ENCODE measurements around the gene NOL6. TPM values are rescaled to one million over a fixed set of nuclear protein-coding genes. Genes with fewer than 3 reads are reported as not detected.
A peak's percentile ranks its signal among the peaks of the same experiment; 100 is the strongest.
"Not testable (repeated sequence)": the region's sequence is repeated elsewhere in the genome, so short reads cannot be mapped to it uniquely, and the experiment has no call there.

The NOL6 gene, protein sequence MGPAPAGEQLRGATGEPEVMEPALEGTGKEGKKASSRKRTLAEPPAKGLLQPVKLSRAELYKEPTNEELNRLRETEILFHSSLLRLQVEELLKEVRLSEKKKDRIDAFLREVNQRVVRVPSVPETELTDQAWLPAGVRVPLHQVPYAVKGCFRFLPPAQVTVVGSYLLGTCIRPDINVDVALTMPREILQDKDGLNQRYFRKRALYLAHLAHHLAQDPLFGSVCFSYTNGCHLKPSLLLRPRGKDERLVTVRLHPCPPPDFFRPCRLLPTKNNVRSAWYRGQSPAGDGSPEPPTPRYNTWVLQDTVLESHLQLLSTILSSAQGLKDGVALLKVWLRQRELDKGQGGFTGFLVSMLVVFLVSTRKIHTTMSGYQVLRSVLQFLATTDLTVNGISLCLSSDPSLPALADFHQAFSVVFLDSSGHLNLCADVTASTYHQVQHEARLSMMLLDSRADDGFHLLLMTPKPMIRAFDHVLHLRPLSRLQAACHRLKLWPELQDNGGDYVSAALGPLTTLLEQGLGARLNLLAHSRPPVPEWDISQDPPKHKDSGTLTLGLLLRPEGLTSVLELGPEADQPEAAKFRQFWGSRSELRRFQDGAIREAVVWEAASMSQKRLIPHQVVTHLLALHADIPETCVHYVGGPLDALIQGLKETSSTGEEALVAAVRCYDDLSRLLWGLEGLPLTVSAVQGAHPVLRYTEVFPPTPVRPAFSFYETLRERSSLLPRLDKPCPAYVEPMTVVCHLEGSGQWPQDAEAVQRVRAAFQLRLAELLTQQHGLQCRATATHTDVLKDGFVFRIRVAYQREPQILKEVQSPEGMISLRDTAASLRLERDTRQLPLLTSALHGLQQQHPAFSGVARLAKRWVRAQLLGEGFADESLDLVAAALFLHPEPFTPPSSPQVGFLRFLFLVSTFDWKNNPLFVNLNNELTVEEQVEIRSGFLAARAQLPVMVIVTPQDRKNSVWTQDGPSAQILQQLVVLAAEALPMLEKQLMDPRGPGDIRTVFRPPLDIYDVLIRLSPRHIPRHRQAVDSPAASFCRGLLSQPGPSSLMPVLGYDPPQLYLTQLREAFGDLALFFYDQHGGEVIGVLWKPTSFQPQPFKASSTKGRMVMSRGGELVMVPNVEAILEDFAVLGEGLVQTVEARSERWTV
- total RNA-seq (2021) (36.3 and 49.6 TPM in 2 replicates), Bru-seq, nascent RNA (percentile 71 among the genes with signal in this experiment), BruChase-seq, experiment 1, labeled RNA remaining after a 2-hour chase (percentile 73 among the genes with signal in this experiment), BruChase-seq, experiment 2, labeled RNA remaining after a 6-hour chase (percentile 88 among the genes with signal in this experiment)
- long read RNA-seq, full-length matches to known transcripts, result 23 of 67 reads
- long read RNA-seq, partial matches to known transcripts, result 18 of 67 reads
- long read RNA-seq, other reads (novel, unspliced or antisense), result 26 of 67 reads

DNA sequence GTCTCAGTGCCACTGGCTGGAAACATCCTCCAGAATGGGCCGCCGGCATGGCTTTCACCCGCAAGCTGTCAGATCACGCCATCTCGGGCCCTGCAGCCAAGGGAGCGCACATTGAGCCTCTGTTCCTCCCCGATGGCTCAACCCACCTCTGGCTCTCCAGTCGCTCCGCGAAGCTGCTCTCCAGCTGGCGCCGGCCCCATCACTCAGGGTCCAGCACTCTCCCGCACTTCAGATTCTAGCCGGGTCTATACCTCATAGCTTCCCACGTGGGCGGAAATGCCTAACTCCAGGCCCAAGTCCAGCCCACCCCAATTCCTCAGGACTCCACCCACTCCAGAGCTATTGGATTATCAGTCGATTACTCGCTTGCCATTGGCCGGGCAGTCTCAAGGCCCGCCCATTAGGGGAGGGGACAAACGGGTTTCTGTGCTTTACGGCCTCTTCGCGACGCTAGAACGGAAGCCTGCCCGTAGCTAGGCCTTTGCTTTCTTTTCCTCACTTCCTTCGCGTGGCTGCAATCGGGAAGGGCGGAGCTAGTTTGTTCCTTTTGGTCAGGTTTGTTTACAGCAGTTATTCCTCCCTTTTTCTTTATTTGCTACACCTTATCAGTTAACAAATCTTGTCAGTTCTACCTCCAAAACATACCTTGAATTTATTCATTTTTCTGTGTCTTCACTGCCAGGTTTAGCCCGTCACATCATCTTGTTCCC is at the start of gene NOL6:
Gene NOL6, minus strand, starts transcription at position 282 of the 710 bp plus-strand sequence. Its CDS starts 82 bp downstream, at position 200.
- H3K4me3 ChIP-seq (ENCODE audit: low read depth, low read length, poor library complexity, severe bottlenecking), result peak within 1 kb of the TSS; percentile 86
- POLR2A ChIA-PET (ENCODE audit: low non-redundant PET), result interaction anchor here (0.5 to 0.6 kb wide), 2 partner anchors 151 to 449 kb away, joined by 3 to 8 read pairs; partner anchors contain the start of gene DNAJA1
- CTCF ChIA-PET, result interaction anchor here (0.6 to 1.4 kb wide), 3 partner anchors 21 to 133 kb away, joined by 3 to 6 read pairs (median 5); partner anchors contain the start of gene AQP3
- DNase-seq (ENCODE audit: low spot score), result peak; percentile 99
- intact Hi-C loops (cut with micrococcal nuclease; ENCODE audit: unreplicated experiment), result no loop called here
- H3K27me3 ChIP-seq (replicated peaks; ENCODE audit: insufficient read depth, low read depth, low read length, poor library complexity), result no peaks in the 10 kb centered on the region
- peaks cover 17% of the 10 kb centered on the region for H3K36me3 ChIP-seq (ENCODE audit: insufficient read depth, low read length, poor library complexity, severe bottlenecking)
- no TSS peak for BruUV-seq (replicated peaks)
- TF ChIP-seq, protein P1, sequence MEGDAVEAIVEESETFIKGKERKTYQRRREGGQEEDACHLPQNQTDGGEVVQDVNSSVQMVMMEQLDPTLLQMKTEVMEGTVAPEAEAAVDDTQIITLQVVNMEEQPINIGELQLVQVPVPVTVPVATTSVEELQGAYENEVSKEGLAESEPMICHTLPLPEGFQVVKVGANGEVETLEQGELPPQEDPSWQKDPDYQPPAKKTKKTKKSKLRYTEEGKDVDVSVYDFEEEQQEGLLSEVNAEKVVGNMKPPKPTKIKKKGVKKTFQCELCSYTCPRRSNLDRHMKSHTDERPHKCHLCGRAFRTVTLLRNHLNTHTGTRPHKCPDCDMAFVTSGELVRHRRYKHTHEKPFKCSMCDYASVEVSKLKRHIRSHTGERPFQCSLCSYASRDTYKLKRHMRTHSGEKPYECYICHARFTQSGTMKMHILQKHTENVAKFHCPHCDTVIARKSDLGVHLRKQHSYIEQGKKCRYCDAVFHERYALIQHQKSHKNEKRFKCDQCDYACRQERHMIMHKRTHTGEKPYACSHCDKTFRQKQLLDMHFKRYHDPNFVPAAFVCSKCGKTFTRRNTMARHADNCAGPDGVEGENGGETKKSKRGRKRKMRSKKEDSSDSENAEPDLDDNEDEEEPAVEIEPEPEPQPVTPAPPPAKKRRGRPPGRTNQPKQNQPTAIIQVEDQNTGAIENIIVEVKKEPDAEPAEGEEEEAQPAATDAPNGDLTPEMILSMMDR (conservative IDR thresholded peaks at IDR 0.05; ENCODE audit: low read depth, low read length), result no peak
- no peak for TF ChIP-seq EZH2 (IDR thresholded peaks at IDR 0.05; ENCODE audit: borderline replicate concordance, low read depth, low read length, poor library complexity, severe bottlenecking)
- peak within 1 kb of the TSS; percentile 57 for H3K27ac ChIP-seq (ENCODE audit: low read depth, low read length, poor library complexity, severe bottlenecking)
- no peaks in the 10 kb centered on the region for H3K9me3 ChIP-seq (ENCODE audit: low read depth, low read length, poor library complexity, severe bottlenecking)
- H3K4me1 ChIP-seq (ENCODE audit: insufficient read depth, low read length, poor library complexity, severe bottlenecking), result no peaks in the 10 kb centered on the region

DNA sequence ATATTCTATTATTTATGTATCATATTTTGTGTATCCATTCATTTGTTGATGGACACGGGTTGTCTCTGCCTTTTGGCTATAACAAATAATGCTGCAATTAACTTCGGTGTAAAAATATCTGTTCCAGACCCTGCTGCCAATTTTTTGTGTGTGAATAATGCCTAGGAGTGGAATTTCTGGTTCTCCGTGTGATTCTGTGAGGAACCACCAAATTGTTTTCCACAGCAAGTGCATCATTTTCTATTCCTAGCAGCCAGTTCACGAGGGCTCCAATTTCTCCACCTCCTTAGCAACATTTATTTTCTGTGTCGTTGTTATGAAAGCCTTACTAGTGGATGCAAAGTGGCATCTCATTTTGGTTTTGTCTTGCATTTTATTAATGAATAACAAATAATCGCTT is 48.1 kb upstream of the NOL6 start:
- CTCF ChIA-PET; intact Hi-C loops (cut with micrococcal nuclease; ENCODE audit: unreplicated experiment): not testable (repeated sequence)

DNA sequence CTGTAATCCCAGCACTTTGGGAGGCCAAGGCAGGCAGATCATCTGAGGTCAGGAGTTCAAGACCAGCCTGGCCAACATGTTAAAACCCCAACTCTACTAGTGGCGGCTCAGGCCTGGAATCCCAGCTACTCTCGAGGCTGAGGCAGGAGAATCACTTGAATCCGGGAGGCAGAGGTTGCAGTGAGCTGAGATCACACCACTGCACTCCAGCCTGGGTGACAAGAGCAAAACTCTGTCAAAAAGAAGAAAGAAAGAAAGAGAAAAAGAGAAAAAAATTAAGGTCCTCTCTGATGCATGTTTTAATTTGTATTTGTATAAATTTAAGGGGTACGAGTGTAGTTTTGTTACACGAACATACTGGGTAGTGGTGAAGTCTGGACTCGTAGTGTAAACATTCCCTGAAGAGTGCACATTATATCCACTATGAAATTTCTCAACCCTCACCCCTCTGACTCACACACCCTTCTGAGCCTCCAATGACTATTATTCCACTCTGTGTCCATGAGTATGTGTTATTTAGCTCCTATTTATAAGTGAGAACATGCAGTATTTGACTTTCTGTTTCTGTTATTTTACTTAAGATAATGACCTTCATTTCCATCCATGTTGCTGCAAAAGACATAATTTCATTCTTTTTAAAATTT is 44.3 kb upstream of the NOL6 start:
- H3K36me3 ChIP-seq (ENCODE audit: insufficient read depth, low read length, poor library complexity, severe bottlenecking); POLR2A ChIA-PET (ENCODE audit: low non-redundant PET); H3K4me3 ChIP-seq (ENCODE audit: low read depth, low read length, poor library complexity, severe bottlenecking); H3K9me3 ChIP-seq (ENCODE audit: low read depth, low read length, poor library complexity, severe bottlenecking); H3K27ac ChIP-seq (ENCODE audit: low read depth, low read length, poor library complexity, severe bottlenecking); CTCF ChIA-PET; BruUV-seq (replicated peaks); H3K4me1 ChIP-seq (ENCODE audit: insufficient read depth, low read length, poor library complexity, severe bottlenecking); DNase-seq (ENCODE audit: low spot score); intact Hi-C loops (cut with micrococcal nuclease; ENCODE audit: unreplicated experiment): not testable (repeated sequence)
- peaks cover 16% of the 10 kb centered on the region for H3K27me3 ChIP-seq (replicated peaks; ENCODE audit: insufficient read depth, low read depth, low read length, poor library complexity)

More for the DNA sequence above, 48.1 kb upstream of the NOL6 start:
- H3K4me1 ChIP-seq (ENCODE audit: insufficient read depth, low read length, poor library complexity, severe bottlenecking); H3K36me3 ChIP-seq (ENCODE audit: insufficient read depth, low read length, poor library complexity, severe bottlenecking); H3K9me3 ChIP-seq (ENCODE audit: low read depth, low read length, poor library complexity, severe bottlenecking); BruUV-seq (replicated peaks); POLR2A ChIA-PET (ENCODE audit: low non-redundant PET); H3K27ac ChIP-seq (ENCODE audit: low read depth, low read length, poor library complexity, severe bottlenecking); H3K4me3 ChIP-seq (ENCODE audit: low read depth, low read length, poor library complexity, severe bottlenecking); DNase-seq (ENCODE audit: low spot score): not testable (repeated sequence)
- peaks cover 50% of the 10 kb centered on the region for H3K27me3 ChIP-seq (replicated peaks; ENCODE audit: insufficient read depth, low read depth, low read length, poor library complexity)

Measured in A673 (cell line).